IMR-90 (cell line): ENCODE measurements around the gene PCYT1A. TPM values are rescaled to one million over a fixed set of nuclear protein-coding genes. Genes with fewer than 3 reads are reported as not detected.

Source experiments
- ATAC-seq: fragments of 200-7000 bp; cut with Tn5 transposase; 2 replicates; pipeline ENCODE4 v1.9.1; 2020; ENCODE audit warnings: low read depth, mild to moderate bottlenecking, moderate library complexity
- BruUV-seq: library from RNA; stranded (reverse); fragments of 400-500 nt; replicated peaks from 2 replicates; lab custom pipeline; 2021; lab: Mats Ljungman, UMichigan
- CTCF ChIA-PET: fragments of 300-600 bp; formaldehyde crosslinking; extraction: SDS; loops from one replicate; lab custom pipeline; 2021; ENCODE audit warnings: antibody characterized with exemption; lab: Yijun Ruan, JAX
- POLR2A ChIA-PET: fragments of 300-600 bp; sonication (Branson Sonifier 250); formaldehyde crosslinking; loops from one replicate; lab custom pipeline; 2022; ENCODE audit warnings: antibody characterized with exemption; ENCODE audit not compliant: unreplicated experiment; lab: Charles Lee
- DNase-seq: peaks from one replicate; pipeline ENCODE4 v3.0.0; 2013
- H2AFZ ChIP-seq: replicated peaks from 2 replicates; pipeline ENCODE3; 2013; ENCODE audit warnings: low read length, mild to moderate bottlenecking; ENCODE audit not compliant: poor library complexity
- H2AK5ac ChIP-seq: 2 replicates; pipeline ENCODE4 v1.6.1; 2013; ENCODE audit warnings: low read depth, low read length, inconsistent platforms
- H2AK9ac ChIP-seq: replicated peaks from 2 replicates; pipeline ENCODE3; 2013; ENCODE audit warnings: mild to moderate bottlenecking, low read depth, low read length, moderate library complexity; ENCODE audit not compliant: poor library complexity
- H2BK120ac ChIP-seq: 2 replicates; pipeline ENCODE4 v1.6.1; 2013; ENCODE audit warnings: low read depth, low read length, inconsistent platforms
- H2BK15ac ChIP-seq: 3 replicates; pipeline ENCODE4 v1.6.1; 2013; ENCODE audit warnings: low read depth, low read length, inconsistent platforms
- H2BK20ac ChIP-seq: 2 replicates; pipeline ENCODE4 v1.6.1; 2013; ENCODE audit warnings: low read depth, mild to moderate bottlenecking, inconsistent platforms, low read length, moderate library complexity
- H2BK5ac ChIP-seq: 2 replicates; pipeline ENCODE4 v1.6.1; 2013; ENCODE audit warnings: mild to moderate bottlenecking, low read depth, low read length, inconsistent platforms; ENCODE audit not compliant: poor library complexity, severe bottlenecking
- H3K14ac ChIP-seq: replicated peaks from 2 replicates; pipeline ENCODE4 v1.6.1; 2013; ENCODE audit warnings: low read depth, low read length, inconsistent platforms
- H3K18ac ChIP-seq: 2 replicates; pipeline ENCODE4 v1.6.1; 2013; ENCODE audit warnings: low read depth, low read length, control low read depth
- H3K23ac ChIP-seq: 2 replicates; pipeline ENCODE4 v1.6.1; 2013; ENCODE audit warnings: low read depth, low read length, inconsistent platforms
- H3K27ac ChIP-seq: 2 replicates; pipeline ENCODE4 v1.5.1; 2013; ENCODE audit warnings: mild to moderate bottlenecking, control low read depth, low read length; ENCODE audit not compliant: insufficient read depth
- H3K27me3 ChIP-seq: 2 replicates; pipeline ENCODE4 v1.6.1; 2013; ENCODE audit warnings: low read length; ENCODE audit not compliant: control insufficient read depth, insufficient read depth
- H3K36me3 ChIP-seq: 2 replicates; pipeline ENCODE4 v1.6.1; 2013; ENCODE audit warnings: low read length, mixed read lengths; ENCODE audit not compliant: control insufficient read depth, insufficient read depth
- H3K4ac ChIP-seq: 2 replicates; pipeline ENCODE4 v1.6.1; 2013; ENCODE audit warnings: low read depth, low read length, inconsistent platforms
- H3K4me1 ChIP-seq: 2 replicates; pipeline ENCODE4 v1.6.1; 2013; ENCODE audit warnings: low read length, mixed read lengths; ENCODE audit not compliant: control insufficient read depth, insufficient read depth
- H3K4me2 ChIP-seq: 2 replicates; pipeline ENCODE4 v1.6.1; 2013; ENCODE audit warnings: low read depth, mild to moderate bottlenecking, control low read depth, low read length, moderate library complexity
- H3K4me3 ChIP-seq: 2 replicates; pipeline ENCODE4 v1.5.1; 2013; ENCODE audit warnings: low read depth, mild to moderate bottlenecking, control low read depth, low read length, moderate library complexity; ENCODE audit not compliant: insufficient read depth
- H3K56ac ChIP-seq: 2 replicates; pipeline ENCODE4 v1.6.1; 2013; ENCODE audit warnings: low read length, inconsistent platforms; ENCODE audit not compliant: insufficient read depth; ENCODE audit errors: extremely low read depth
- H3K79me1 ChIP-seq, 2 experiments: 2 replicates each; pipeline ENCODE4 v1.6.1; 2013; ENCODE audit warnings: low read length in 2 of 2, inconsistent platforms in 1 of 2, low read depth in 1 of 2
- H3K9ac ChIP-seq: 2 replicates; pipeline ENCODE4 v1.6.1; 2013; ENCODE audit warnings: low read depth, low read length, control low read depth
- H3K9me1 ChIP-seq: 2 replicates; pipeline ENCODE4 v1.6.1; 2013; ENCODE audit warnings: low read length, inconsistent platforms; ENCODE audit not compliant: insufficient read depth
- H3K9me3 ChIP-seq: 2 replicates; pipeline ENCODE4 v1.6.1; 2013; ENCODE audit warnings: low read length; ENCODE audit not compliant: control insufficient read depth, insufficient read depth
- H4K20me1 ChIP-seq: 2 replicates; pipeline ENCODE4 v1.6.1; 2013; ENCODE audit warnings: low read length, inconsistent platforms; ENCODE audit not compliant: insufficient read depth
- H4K5ac ChIP-seq: 2 replicates; pipeline ENCODE4 v1.6.1; 2013; ENCODE audit warnings: mild to moderate bottlenecking, low read depth, low read length, control low read depth
- H4K8ac ChIP-seq, 2 experiments: 2 replicates each; pipeline ENCODE4 v1.6.1; 2013; ENCODE audit warnings: low read depth in 2 of 2, low read length in 2 of 2, control low read depth in 1 of 2, inconsistent platforms in 1 of 2
- H4K91ac ChIP-seq: 2 replicates; pipeline ENCODE4 v1.6.1; 2013; ENCODE audit warnings: low read depth, low read length, inconsistent platforms; ENCODE audit not compliant: insufficient read depth
- CEBPB ChIP-seq: IDR thresholded peaks from 2 replicates; pipeline ENCODE4 v1.6.1; 2012; ENCODE audit warnings: low read depth, low read length, improper control_type of control experiment
- CHD1 ChIP-seq: IDR thresholded peaks from 2 replicates; pipeline ENCODE4 v1.6.1; 2012; ENCODE audit warnings: low read depth, low read length, improper control_type of control experiment
- CTCF ChIP-seq: conservative IDR thresholded peaks from 2 replicates; pipeline ENCODE4 v1.5.1; 2012; ENCODE audit warnings: mild to moderate bottlenecking, low read depth, low read length, improper control_type of control experiment
- ELK1 ChIP-seq: fragments of 150-350 bp; IDR thresholded peaks from 2 replicates; pipeline ENCODE4 v1.6.1; 2016; ENCODE audit warnings: low read depth, mild to moderate bottlenecking, low read length, moderate library complexity, borderline replicate concordance
- MAZ ChIP-seq: IDR thresholded peaks from 2 replicates; pipeline ENCODE4 v1.6.1; 2012; ENCODE audit warnings: low read depth, mild to moderate bottlenecking, low read length, improper control_type of control experiment, moderate library complexity, borderline replicate concordance
- MXI1 ChIP-seq: IDR thresholded peaks from 2 replicates; pipeline ENCODE4 v1.6.1; 2012; ENCODE audit warnings: low read depth, mild to moderate bottlenecking, low read length, moderate library complexity, borderline replicate concordance
- NFE2L2 ChIP-seq: fragments of 150-350 bp; IDR thresholded peaks from 2 replicates; pipeline ENCODE4 v1.6.1; 2016; ENCODE audit warnings: low read depth, mild to moderate bottlenecking, low read length
- RFX5 ChIP-seq: IDR thresholded peaks from 2 replicates; pipeline ENCODE4 v1.8.0; 2012; ENCODE audit warnings: low read depth, mild to moderate bottlenecking, low read length, moderate library complexity
- SMC3 ChIP-seq: fragments of 150-350 bp; IDR thresholded peaks from 2 replicates; pipeline ENCODE4 v1.6.1; 2016; ENCODE audit warnings: low read depth, mild to moderate bottlenecking, antibody characterized with exemption, low read length, moderate library complexity
- WGBS, 2 experiments: methylation state at CpG; one replicate each; pipeline versions ENCODE4 v1.1.5 to v1.1.7; 2013; ENCODE audit warnings: missing lambda C conversion rate in 2 of 2; ENCODE audit not compliant: insufficient read length in 1 of 2; ENCODE audit errors: extremely low coverage in 2 of 2; 5-methylcytosine and 5-hydroxymethylcytosine counted together
- dilution Hi-C: fragments of 300-500 bp; cut with HindIII; formaldehyde crosslinking; loops from one replicate; pipeline ENCODE4 v1.14.3; 2018; ENCODE audit warnings: low sequenced_read_pairs; ENCODE audit not compliant: unreplicated experiment
- in situ Hi-C: fragments of 300-500 bp; cut with MboI; formaldehyde crosslinking; loops from 3 replicates; pipeline ENCODE4 v1.14.3; 2019; ENCODE audit warnings: low sequenced_read_pairs, inconsistent platforms, mixed read lengths
- intact Hi-C: fragments of 100-400 bp; cut with micrococcal nuclease; formaldehyde crosslinking; loops from 2 replicates; pipeline ENCODE4 v1.10.0; 2022
- polyA plus RNA-seq, 3 experiments: library from polyadenylated mRNA; depleted of rRNA; stranded (reverse); fragments of >200 nt; gene quantifications; 2 replicates each; pipeline ENCODE4 v1.2.3, GENCODE V29; 2012; ENCODE audit warnings: low replicate concordance in 1 of 3
- total RNA-seq: library from RNA; depleted of rRNA; stranded (reverse); fragments of >200 nt; gene quantifications from 2 replicates; pipeline ENCODE4 v1.2.3, GENCODE V29; 2012

The PCYT1A gene
- total and polyA plus RNA-seq, 2 of the 4 experiments (the other 2 are of a cell fraction) = 62.8 to 127 TPM

DNA sequence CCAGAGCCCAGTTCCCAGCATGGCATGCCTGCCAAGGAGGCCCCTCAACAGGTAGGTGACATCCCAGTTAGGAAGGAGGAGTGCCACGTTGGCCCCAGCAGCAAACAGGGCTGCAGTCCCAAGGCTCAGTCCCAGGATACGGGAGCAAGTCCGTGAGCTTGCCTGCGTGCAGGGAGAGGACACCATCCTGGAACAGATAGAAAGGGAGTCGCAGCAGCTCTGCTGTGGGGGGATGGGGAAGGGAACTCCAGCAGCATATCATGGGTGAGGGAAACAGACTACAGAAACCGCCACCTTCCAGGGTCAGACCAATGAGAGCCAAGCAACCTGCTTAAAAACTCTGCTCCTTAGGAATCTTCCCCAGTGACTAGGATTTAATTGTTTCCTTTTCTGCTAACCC, 39.9 kb upstream of the PCYT1A start:
- Histone ChIP-seq H2AK9ac (no peak overlapping the region), H3K36me3 (no peaks in the 10 kb centered on the region), H4K8ac (no peak overlapping the region), H3K9me1 (no peaks in the 10 kb centered on the region), H3K56ac (no peak overlapping the region), H3K4me3 (no peak overlapping the region), H3K79me1 (no peaks in the 10 kb centered on the region), H2AK5ac (no peak overlapping the region), H4K20me1 (no peaks in the 10 kb centered on the region), H2BK20ac (no peak overlapping the region), H4K91ac (no peak overlapping the region), H3K27me3 (no peaks in the 10 kb centered on the region), H2BK120ac (no peak overlapping the region), H3K18ac (no peak overlapping the region), H3K27ac (no peak overlapping the region), H2BK5ac (no peak overlapping the region), H3K4me2 (no peak overlapping the region; the same call in 1 of the 2 replicates), H2AFZ (peak overlapping the region; percentile 74), H4K5ac (no peak overlapping the region), H3K4me1 (peaks cover 2% of the 10 kb centered on the region; the same call in 1 of the 2 replicates), H3K23ac (no peak overlapping the region), H3K4ac (no peak overlapping the region), H3K14ac (0 out of 2 replicates have a peak overlapping the region, but pooled peaks have one; percentile 28), H3K9ac (no peak overlapping the region), H3K9me3 (no peaks in the 10 kb centered on the region), H2BK15ac (no peak overlapping the region)
- peak; percentile 72 for ATAC-seq
- BruUV-seq = no TSS peak
- in situ Hi-C loops (no loop called here), intact Hi-C loops (no loop called here), dilution Hi-C loops (no loop called here)
- ChIA-PET CTCF (no interaction called here), POLR2A (no interaction called here)
- no peak for DNase-seq
- TF ChIP-seq MXI1 (no peak), SMC3 (no peak), MAZ (no peak), CHD1 (no peak), CTCF (no peak), CEBPB (no peak), NFE2L2 (no peak), RFX5 (no peak), ELK1 (no peak)
- WGBS, 2 experiments = 67% methylated on average over 1 of the region's 6 CpGs; no CpG with 5 or more reads in 1 of the 2 experiments
